Vagina (tissue), 2 donors: ENCODE data around the gene MPHOSPH9. TPM values are rescaled to one million over a fixed set of nuclear protein-coding genes. Genes with fewer than 3 reads are reported as not detected.
A peak's percentile ranks its signal among the peaks of the same experiment; 100 is the strongest.

Experiments used
- DNase-seq, 2 donors: peaks; one replicate each; pipeline ENCODE4 v3.0.0-alpha.2; 2017; ENCODE audit errors: extremely low spot score in 2 of 2
- H3K27ac ChIP-seq: fragments of 200-600 bp; sonication (generic); one replicate; pipeline ENCODE4 v1.5.1; 2019
- H3K27me3 ChIP-seq: fragments of 200-600 bp; sonication (generic); one replicate; pipeline ENCODE4 v1.5.1; 2019
- H3K36me3 ChIP-seq, 2 donors: fragments of 200-600 bp; sonication (generic); one replicate each; pipeline ENCODE4 v1.5.1; 2017 to 2019
- H3K4me1 ChIP-seq: fragments of 200-600 bp; sonication (generic); one replicate; pipeline ENCODE4 v1.5.1; 2019
- H3K4me3 ChIP-seq, 2 donors: fragments of 200-600 bp; sonication (generic); 1 replicate in 1 of 2; 2 replicates in 1 of 2; pipeline ENCODE4 v1.5.1; 2016 to 2019
- H3K9me3 ChIP-seq: fragments of 200-600 bp; sonication (generic); one replicate; pipeline ENCODE4 v1.5.1; 2019
- CTCF ChIP-seq, 3 experiments: fragments of 450-650 bp in 2 of 3; fragments of 200-600 bp in 1 of 3; sonication (generic) in 1 of 3; IDR thresholded peaks; one replicate each; pipeline ENCODE4 v1.5.1; 2017 to 2019; ENCODE audit warnings: antibody characterized with exemption in 3 of 3, mild to moderate bottlenecking in 2 of 3, moderate library complexity in 2 of 3
- POLR2A ChIP-seq, 2 donors: fragments of 450-650 bp; IDR thresholded peaks; one replicate each; pipeline ENCODE4 v1.6.1; 2017; ENCODE audit warnings: antibody characterized with exemption in 2 of 2, mild to moderate bottlenecking in 2 of 2, moderate library complexity in 2 of 2
- POLR2AphosphoS5 ChIP-seq, 2 donors: sonication (generic); formaldehyde crosslinking; IDR thresholded peaks; one replicate each; pipeline ENCODE4 v1.9.0; 2017; ENCODE audit warnings: antibody characterized with exemption in 2 of 2, mild to moderate bottlenecking in 2 of 2, low read depth in 1 of 2; ENCODE audit not compliant: insufficient read depth in 1 of 2
- intact Hi-C: fragments of 100-400 bp; cut with DNase I; formaldehyde crosslinking; loops from one replicate; pipeline ENCODE4 v1.15.1; 2023
- total RNA-seq: library from RNA; depleted of rRNA; stranded (reverse); fragments of >200 nt; gene quantifications from one replicate; pipeline ENCODE4 v1.2.3, GENCODE V29; 2016

Gene MPHOSPH9
- total RNA-seq, 1 donor from 2014 or later, result 17.9 TPM

- H3K4me1 ChIP-seq, result peaks cover 49% of the 10 kb centered on the region
- H3K27ac ChIP-seq, result peak overlapping the region; percentile 27
- no peaks in the 10 kb centered on the region for H3K9me3 ChIP-seq
- TF ChIP-seq CTCF (IDR thresholded peaks at IDR 0.05) (no peak), POLR2AphosphoS5 (IDR thresholded peaks at IDR 0.05; ENCODE audit: insufficient read depth in 1 of 2, low read depth in 1 of 2) (no peak), POLR2A (IDR thresholded peaks at IDR 0.05) (no peak)
- intact Hi-C loops, result loop anchor here (10.0 kb wide), 2 partner anchors 119 to 339 kb away; partner anchors contain the start of genes DDX55 and KMT5A
- DNase-seq, result no peak
- H3K4me3 ChIP-seq, result no peak overlapping the region
- H3K36me3 ChIP-seq, result peaks cover 0 to 35% of the 10 kb centered on the region in 2 donors
- no peaks in the 10 kb centered on the region for H3K27me3 ChIP-seq
Measured at GRCh38 chr12:123265851-123266678, 33.1 kb upstream of the MPHOSPH9 start.

- Histone ChIP-seq H3K9me3 (no peaks in the 10 kb centered on the region), H3K4me3 (no peak overlapping the region), H3K27me3 (no peaks in the 10 kb centered on the region), H3K4me1 (peaks cover 38% of the 10 kb centered on the region), H3K27ac (no peak overlapping the region), H3K36me3 (peaks cover 0 to 43% of the 10 kb centered on the region in 2 donors)
- TF ChIP-seq CTCF (IDR thresholded peaks at IDR 0.05), result no peak
- TF ChIP-seq POLR2A (IDR thresholded peaks at IDR 0.05), result no peak
- TF ChIP-seq POLR2AphosphoS5 (IDR thresholded peaks at IDR 0.05; ENCODE audit: insufficient read depth in 1 of 2, low read depth in 1 of 2), result no peak
- intact Hi-C loops, result loop anchor here (10.0 kb wide), 2 partner anchors 120 to 340 kb away; partner anchors contain the start of genes DDX55 and KMT5A
- DNase-seq, result no peak
Measured at GRCh38 chr12:123264642-123265041, 31.7 kb upstream of the MPHOSPH9 start.

- peaks cover 0 to 54% of the 10 kb centered on the region in 2 donors for H3K36me3 ChIP-seq
- no peaks in the 10 kb centered on the region for H3K9me3 ChIP-seq
- DNase-seq, result no peak
- H3K4me3 ChIP-seq, result no peak overlapping the region
- no peak overlapping the region for H3K27ac ChIP-seq
- TF ChIP-seq POLR2AphosphoS5 (IDR thresholded peaks at IDR 0.05; ENCODE audit: insufficient read depth in 1 of 2, low read depth in 1 of 2) (no peak), CTCF (IDR thresholded peaks at IDR 0.05) (no peak), POLR2A (IDR thresholded peaks at IDR 0.05) (no peak)
- intact Hi-C loops, result loop anchor here (10.0 kb wide), 2 partner anchors 121 to 341 kb away; partner anchors contain the start of genes DDX55 and KMT5A
- no peaks in the 10 kb centered on the region for H3K27me3 ChIP-seq
- H3K4me1 ChIP-seq, result peaks cover 29% of the 10 kb centered on the region
Measured at GRCh38 chr12:123263196-123263817, 30.4 kb upstream of the MPHOSPH9 start.

GRCh38 chr12:123261196-123261595 lies 28.3 kb upstream of the MPHOSPH9 start:
- Histone ChIP-seq H3K36me3 (peaks cover 0 to 74% of the 10 kb centered on the region in 2 donors), H3K27ac (no peak overlapping the region), H3K27me3 (no peaks in the 10 kb centered on the region), H3K9me3 (no peaks in the 10 kb centered on the region), H3K4me1 (peaks cover 14% of the 10 kb centered on the region), H3K4me3 (no peak overlapping the region)
- DNase-seq, result no peak
- no peak for TF ChIP-seq POLR2A (IDR thresholded peaks at IDR 0.05)
- no peak for TF ChIP-seq POLR2AphosphoS5 (IDR thresholded peaks at IDR 0.05; ENCODE audit: insufficient read depth in 1 of 2, low read depth in 1 of 2)
- no peak for TF ChIP-seq CTCF (IDR thresholded peaks at IDR 0.05)
- intact Hi-C loops, result loop anchor here (10.0 kb wide), 2 partner anchors 124 to 344 kb away; partner anchors contain the start of genes DDX55 and KMT5A
